ENCODE measurements around the gene NME5. TPM values are rescaled to one million over a fixed set of nuclear protein-coding genes. Genes with fewer than 3 reads are reported as not detected.

Gene NME5
- total and polyA plus RNA-seq, 9 of the 15 experiments (the other 6 are each of a cell fraction or from before 2014, with no cell fraction given) = not detected

DNA sequence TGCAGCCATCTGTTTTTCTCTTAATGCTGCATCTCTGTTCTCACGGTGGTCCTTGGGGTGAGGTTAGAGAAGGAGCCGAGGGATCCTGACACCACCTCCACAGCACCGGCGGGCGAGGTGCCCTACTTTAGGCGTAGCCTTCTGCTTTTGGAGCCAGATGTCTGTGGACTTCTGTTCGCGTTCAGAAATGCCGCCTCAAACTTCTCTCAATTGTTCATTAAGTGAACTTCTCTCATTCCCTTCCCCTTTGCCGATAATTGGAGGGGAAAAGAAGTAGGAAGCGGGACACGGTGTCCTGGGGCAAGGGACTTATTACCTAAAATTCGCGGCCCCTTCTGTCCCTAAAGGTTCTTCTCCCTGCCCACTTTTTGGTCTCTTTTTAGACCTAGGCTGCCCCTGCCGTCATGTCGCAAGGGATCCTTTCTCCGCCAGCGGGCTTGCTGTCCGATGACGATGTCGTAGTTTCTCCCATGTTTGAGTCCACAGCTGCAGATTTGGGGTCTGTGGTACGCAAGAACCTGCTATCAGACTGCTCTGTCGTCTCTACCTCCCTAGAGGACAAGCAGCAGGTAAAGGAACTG, 40.1 kb upstream of the NME5 start (continued):
- TF ChIP-seq UBTF (IDR thresholded peaks at IDR 0.05; ENCODE audit: borderline replicate concordance in 1 of 2, low read depth in 2 of 2, low read length in 2 of 2) (no peak), ZNF282 (CRISPR knock-in tag; IDR thresholded peaks at IDR 0.05) (no peak), KAT2B (IDR thresholded peaks at IDR 0.05; ENCODE audit: low read depth, low read length) (no peak), L3MBTL2 (IDR thresholded peaks at IDR 0.05) (0 out of 2 replicates have a peak, but pooled peaks have one; percentile 6), RNF2 (IDR thresholded peaks at IDR 0.05) (no peak), RBFOX2 (IDR thresholded peaks at IDR 0.05; ENCODE audit: low read depth, low read length) (peak; percentile 28; the same call in 1 of the 2 replicates), PHF21A (IDR thresholded peaks at IDR 0.05; ENCODE audit: borderline replicate concordance, low read depth) (no peak), KLF1 (tag; IDR thresholded peaks at IDR 0.05) (no peak), ZNF699 (CRISPR knock-in tag; IDR thresholded peaks at IDR 0.05; ENCODE audit: insufficient replicate concordance) (no peak), CBX8 (IDR thresholded peaks at IDR 0.05; ENCODE audit: borderline replicate concordance, extremely low read depth, low read depth, low read length, poor library complexity, severe bottlenecking) (no peak), SUPT5H (IDR thresholded peaks at IDR 0.05) (0 out of 2 replicates have a peak, but pooled peaks have one; percentile 16), TSC22D4 (tag; IDR thresholded peaks at IDR 0.05) (no peak), MCM5 (IDR thresholded peaks at IDR 0.05; ENCODE audit: low read depth) (no peak), MIER1 (IDR thresholded peaks at IDR 0.05; ENCODE audit: low read depth) (no peak), HINFP (tag; conservative IDR thresholded peaks at IDR 0.05; ENCODE audit: low read depth) (no peak), SAP30 (IDR thresholded peaks at IDR 0.05; ENCODE audit: borderline replicate concordance, insufficient read depth, low read depth, low read length, poor library complexity, severe bottlenecking) (peak; percentile 94), POLR2AphosphoS5 (IDR thresholded peaks at IDR 0.05; ENCODE audit: control insufficient read depth, insufficient read depth, low read depth, low read length) (no peak), NCOR1 (IDR thresholded peaks at IDR 0.05) (no peak), MAZ (CRISPR knock-in tag; conservative IDR thresholded peaks at IDR 0.05 in 1 of 2, IDR thresholded peaks at IDR 0.05 in 1 of 2) (no peak), POLR2H (tag; IDR thresholded peaks at IDR 0.05; ENCODE audit: low read depth) (no peak)
- TF ChIP-seq, protein P1, sequence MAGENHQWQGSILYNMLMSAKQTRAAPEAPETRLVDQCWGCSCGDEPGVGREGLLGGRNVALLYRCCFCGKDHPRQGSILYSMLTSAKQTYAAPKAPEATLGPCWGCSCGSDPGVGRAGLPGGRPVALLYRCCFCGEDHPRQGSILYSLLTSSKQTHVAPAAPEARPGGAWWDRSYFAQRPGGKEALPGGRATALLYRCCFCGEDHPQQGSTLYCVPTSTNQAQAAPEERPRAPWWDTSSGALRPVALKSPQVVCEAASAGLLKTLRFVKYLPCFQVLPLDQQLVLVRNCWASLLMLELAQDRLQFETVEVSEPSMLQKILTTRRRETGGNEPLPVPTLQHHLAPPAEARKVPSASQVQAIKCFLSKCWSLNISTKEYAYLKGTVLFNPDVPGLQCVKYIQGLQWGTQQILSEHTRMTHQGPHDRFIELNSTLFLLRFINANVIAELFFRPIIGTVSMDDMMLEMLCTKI (IDR thresholded peaks at IDR 0.05; ENCODE audit: partially characterized antibody) = no peak
- TF ChIP-seq, protein P2, sequence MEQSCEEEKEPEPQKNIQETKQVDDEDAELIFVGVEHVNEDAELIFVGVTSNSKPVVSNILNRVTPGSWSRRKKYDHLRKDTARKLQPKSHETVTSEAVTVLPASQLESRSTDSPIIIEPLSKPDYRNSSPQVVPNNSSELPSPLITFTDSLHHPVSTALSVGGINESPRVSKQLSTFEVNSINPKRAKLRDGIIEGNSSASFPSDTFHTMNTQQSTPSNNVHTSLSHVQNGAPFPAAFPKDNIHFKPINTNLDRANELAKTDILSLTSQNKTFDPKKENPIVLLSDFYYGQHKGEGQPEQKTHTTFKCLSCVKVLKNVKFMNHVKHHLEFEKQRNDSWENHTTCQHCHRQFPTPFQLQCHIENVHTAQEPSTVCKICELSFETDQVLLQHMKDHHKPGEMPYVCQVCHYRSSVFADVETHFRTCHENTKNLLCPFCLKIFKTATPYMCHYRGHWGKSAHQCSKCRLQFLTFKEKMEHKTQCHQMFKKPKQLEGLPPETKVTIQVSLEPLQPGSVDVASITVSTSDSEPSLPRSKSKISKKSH (CRISPR knock-in tag; IDR thresholded peaks at IDR 0.05) = no peak
